Measurements from ENCODE around the gene DCLK1.

The DCLK1 gene

DNA sequence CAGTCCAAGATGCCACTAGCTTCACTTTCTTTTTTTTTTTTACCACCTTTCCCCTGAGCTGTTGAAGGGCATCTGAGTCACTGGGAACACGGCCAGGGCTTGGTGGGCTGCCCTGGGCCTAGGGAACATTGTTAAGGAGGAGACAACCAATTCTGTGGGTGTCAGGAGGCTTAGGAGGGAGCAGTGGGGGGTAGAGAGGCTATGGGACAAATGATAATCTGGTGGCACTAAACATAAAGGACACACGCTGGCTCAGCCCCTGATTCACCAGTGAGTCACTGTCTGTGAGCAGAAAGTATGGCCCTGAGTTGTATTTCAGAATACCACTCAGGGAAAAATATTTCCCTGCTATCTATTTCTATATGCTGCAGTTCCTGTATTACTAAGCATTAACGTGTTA lies 207.8 kb downstream of the DCLK1 start:
- H3K4me3 ChIP-seq (ENCODE audit: low read depth in 1 of 5, low read length in 5 of 5) = no peak overlapping the region
- no peaks in the 10 kb centered on the region for H3K9me3 ChIP-seq (ENCODE audit: control insufficient read depth in 5 of 5, low read length in 5 of 5)
- H3K9ac ChIP-seq (ENCODE audit: low read length in 5 of 5) = no peak overlapping the region
- H3K36me3 ChIP-seq (ENCODE audit: control insufficient read depth in 5 of 5, insufficient read depth in 5 of 5, low read length in 5 of 5) = no peaks in the 10 kb centered on the region
- peaks cover 2 to 20% (median 17%) of the 10 kb centered on the region in 5 donors for H3K4me1 ChIP-seq (ENCODE audit: control insufficient read depth in 5 of 5, insufficient read depth in 5 of 5, low read length in 5 of 5)
- H3K27me3 ChIP-seq (ENCODE audit: control insufficient read depth in 5 of 5, insufficient read depth in 4 of 5, low read length in 5 of 5) = no peaks in the 10 kb centered on the region
- no peak overlapping the region for H3K27ac ChIP-seq (ENCODE audit: low read depth, low read length)

DNA sequence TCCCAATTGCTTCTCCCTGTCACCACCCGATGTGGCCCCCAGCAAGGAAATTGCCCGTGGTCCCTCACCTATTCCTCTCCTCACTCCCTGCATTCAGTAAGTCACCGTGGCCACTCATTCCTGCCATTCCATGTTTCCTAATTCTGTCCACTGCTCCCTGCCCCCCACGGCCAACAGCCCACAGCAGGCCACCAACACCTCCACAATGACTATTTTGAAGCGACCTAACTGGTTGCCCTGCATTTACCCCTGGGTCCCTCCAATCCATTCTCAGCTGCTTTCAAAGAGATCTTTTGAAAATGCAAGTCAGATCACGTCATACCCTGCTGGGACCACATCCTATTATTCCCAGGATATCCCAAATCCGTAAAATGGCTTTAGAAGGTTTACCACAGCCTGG lies 210.4 kb downstream of the DCLK1 start:
- H3K27ac ChIP-seq (ENCODE audit: low read depth, low read length) = no peak overlapping the region
- no peaks in the 10 kb centered on the region for H3K36me3 ChIP-seq (ENCODE audit: control insufficient read depth in 5 of 5, insufficient read depth in 5 of 5, low read length in 5 of 5)
- H3K9me3 ChIP-seq (ENCODE audit: control insufficient read depth in 5 of 5, low read length in 5 of 5) = no peaks in the 10 kb centered on the region
- H3K4me1 ChIP-seq (ENCODE audit: control insufficient read depth in 5 of 5, insufficient read depth in 5 of 5, low read length in 5 of 5) = peaks cover 0 to 14% (median 8%) of the 10 kb centered on the region in 5 donors
- no peaks in the 10 kb centered on the region for H3K27me3 ChIP-seq (ENCODE audit: control insufficient read depth in 5 of 5, insufficient read depth in 4 of 5, low read length in 5 of 5)
- no peak overlapping the region for H3K4me3 ChIP-seq (ENCODE audit: low read depth in 1 of 5, low read length in 5 of 5)
- H3K9ac ChIP-seq (ENCODE audit: low read length in 5 of 5) = no peak overlapping the region

DNA sequence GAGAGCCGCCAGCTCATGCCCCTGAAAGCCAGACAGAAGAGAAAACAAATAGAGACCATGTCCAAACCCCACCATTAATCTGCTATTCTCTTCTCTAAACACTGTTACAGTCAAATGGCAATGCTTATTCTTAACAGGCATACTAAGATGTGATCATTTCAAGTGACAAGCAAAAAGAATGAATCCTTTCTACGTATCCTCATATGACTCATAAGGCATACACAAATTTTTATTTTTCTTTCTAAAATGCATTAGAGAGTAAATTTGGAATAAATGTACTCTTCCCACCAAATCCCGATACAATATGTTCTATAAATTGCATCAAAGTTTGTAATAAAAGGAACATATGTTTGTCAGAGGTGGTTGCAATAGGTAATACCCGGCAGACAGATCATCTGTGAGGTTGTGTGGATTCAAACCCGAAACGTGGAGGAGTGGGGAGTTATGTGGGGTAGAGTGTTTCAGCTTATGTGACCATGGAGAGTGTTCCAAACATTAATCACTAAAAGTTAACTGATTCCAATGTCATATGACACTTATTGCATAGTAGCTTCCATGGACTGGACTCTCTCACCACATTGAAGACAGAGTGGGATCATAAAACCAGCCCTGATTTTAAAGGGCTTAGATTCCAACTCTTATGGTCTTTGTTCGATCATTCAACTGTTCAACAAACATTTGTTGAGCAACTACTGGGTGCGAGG lies 213.1 kb downstream of the DCLK1 start:
- H3K27me3 ChIP-seq (ENCODE audit: control insufficient read depth in 5 of 5, insufficient read depth in 4 of 5, low read length in 5 of 5) = no peaks in the 10 kb centered on the region
- no peaks in the 10 kb centered on the region for H3K9me3 ChIP-seq (ENCODE audit: control insufficient read depth in 5 of 5, low read length in 5 of 5)
- H3K9ac ChIP-seq (ENCODE audit: low read length in 5 of 5) = no peak overlapping the region
- H3K4me1 ChIP-seq (ENCODE audit: control insufficient read depth in 5 of 5, insufficient read depth in 5 of 5, low read length in 5 of 5) = peaks cover 0 to 14% (median 8%) of the 10 kb centered on the region in 5 donors
- H3K4me3 ChIP-seq (ENCODE audit: low read depth in 1 of 5, low read length in 5 of 5) = peak overlapping the region in 1 of 5 donors; percentile 48
- H3K36me3 ChIP-seq (ENCODE audit: control insufficient read depth in 5 of 5, insufficient read depth in 5 of 5, low read length in 5 of 5) = no peaks in the 10 kb centered on the region
- H3K27ac ChIP-seq (ENCODE audit: low read depth, low read length) = peak overlapping the region; percentile 51

DNA sequence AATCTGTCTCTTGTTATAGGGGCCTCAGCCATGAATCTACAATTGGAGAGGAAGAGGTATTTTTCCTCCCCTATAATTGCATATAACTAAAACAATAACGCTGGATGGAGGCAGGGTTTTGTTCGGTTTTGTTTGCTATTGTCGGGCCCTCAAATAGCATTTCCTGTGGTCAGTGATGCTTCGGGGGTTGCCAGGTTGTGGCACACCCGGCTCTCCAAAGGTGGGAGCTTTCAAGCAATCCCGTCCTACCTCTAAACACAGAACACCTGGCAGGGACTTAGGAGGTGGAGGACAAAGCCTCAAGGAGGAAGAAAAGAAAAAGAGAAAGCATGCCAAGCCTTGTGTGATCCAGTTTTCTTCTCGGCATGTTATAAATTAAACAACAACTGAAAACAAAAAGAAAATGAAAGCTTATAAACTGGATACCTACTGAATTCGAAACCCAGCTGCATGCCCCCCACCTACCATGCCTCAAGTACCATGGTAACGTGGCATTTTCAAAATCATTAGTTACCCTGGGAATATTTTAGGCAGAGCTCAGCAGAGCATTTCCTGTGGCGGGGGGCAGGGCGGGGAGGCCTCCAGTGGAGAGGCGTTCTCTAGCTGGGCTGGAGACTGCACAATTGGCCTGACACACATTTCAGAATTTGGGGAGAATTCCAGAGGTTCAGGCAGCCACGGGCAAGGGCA lies 213.8 kb downstream of the DCLK1 start:
- H3K27ac ChIP-seq (ENCODE audit: low read depth, low read length) = no peak overlapping the region
- H3K4me1 ChIP-seq (ENCODE audit: control insufficient read depth in 5 of 5, insufficient read depth in 5 of 5, low read length in 5 of 5) = peaks cover 0 to 14% (median 13%) of the 10 kb centered on the region in 5 donors
- H3K9me3 ChIP-seq (ENCODE audit: control insufficient read depth in 5 of 5, low read length in 5 of 5) = no peaks in the 10 kb centered on the region
- H3K36me3 ChIP-seq (ENCODE audit: control insufficient read depth in 5 of 5, insufficient read depth in 5 of 5, low read length in 5 of 5) = no peaks in the 10 kb centered on the region
- H3K9ac ChIP-seq (ENCODE audit: low read length in 5 of 5) = no peak overlapping the region
- H3K4me3 ChIP-seq (ENCODE audit: low read depth in 1 of 5, low read length in 5 of 5) = peak overlapping the region in 3 of 5 donors; percentile 32 to 48 (median 43)
- H3K27me3 ChIP-seq (ENCODE audit: control insufficient read depth in 5 of 5, insufficient read depth in 4 of 5, low read length in 5 of 5) = no peaks in the 10 kb centered on the region

DNA sequence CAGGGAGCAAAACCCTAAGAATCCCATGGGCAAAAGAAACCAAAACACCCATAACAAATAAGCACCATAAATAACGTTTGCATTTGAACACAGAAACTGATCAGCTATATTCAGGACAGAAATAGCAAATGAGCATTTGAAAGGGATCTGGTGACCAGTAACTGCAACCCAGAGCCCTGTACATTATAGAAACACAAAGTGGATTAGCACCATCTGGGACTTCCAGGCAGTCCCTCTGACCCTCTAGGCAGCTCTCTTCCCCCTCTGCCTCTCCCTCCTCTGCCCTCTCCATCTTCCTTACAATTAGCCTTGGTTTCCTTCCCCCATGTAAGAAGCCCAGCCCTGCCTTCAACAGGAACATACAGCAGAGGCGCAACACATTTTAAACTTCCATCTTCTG lies 215.0 kb downstream of the DCLK1 start:
- Histone ChIP-seq H3K27me3 (ENCODE audit: control insufficient read depth in 5 of 5, insufficient read depth in 4 of 5, low read length in 5 of 5) (no peaks in the 10 kb centered on the region), H3K36me3 (ENCODE audit: control insufficient read depth in 5 of 5, insufficient read depth in 5 of 5, low read length in 5 of 5) (no peaks in the 10 kb centered on the region), H3K4me1 (ENCODE audit: control insufficient read depth in 5 of 5, insufficient read depth in 5 of 5, low read length in 5 of 5) (peaks cover 0 to 14% (median 13%) of the 10 kb centered on the region in 5 donors), H3K27ac (ENCODE audit: low read depth, low read length) (no peak overlapping the region), H3K9ac (ENCODE audit: low read length in 5 of 5) (no peak overlapping the region), H3K4me3 (ENCODE audit: low read depth in 1 of 5, low read length in 5 of 5) (no peak overlapping the region), H3K9me3 (ENCODE audit: control insufficient read depth in 5 of 5, low read length in 5 of 5) (no peaks in the 10 kb centered on the region)

DNA sequence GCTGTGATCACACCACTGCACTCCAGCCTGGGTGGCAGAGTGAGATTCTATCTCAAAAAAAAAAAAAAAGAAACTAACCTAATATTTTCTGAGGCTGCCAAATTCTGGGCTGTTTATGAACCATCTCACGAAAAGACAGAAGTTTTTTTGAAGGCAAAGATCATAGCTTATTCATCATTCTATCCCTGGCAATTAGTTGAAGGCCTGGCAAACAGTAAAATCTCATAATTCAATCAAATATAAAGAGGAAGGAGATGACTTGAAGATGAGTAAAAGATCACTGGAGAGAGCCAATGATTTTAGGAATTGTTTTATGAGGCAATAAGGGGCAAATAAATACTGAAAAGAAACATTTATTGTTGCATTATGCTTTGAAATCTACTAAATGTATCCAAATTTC lies 216.5 kb downstream of the DCLK1 start:
- Histone ChIP-seq H3K36me3 (ENCODE audit: control insufficient read depth in 5 of 5, insufficient read depth in 5 of 5, low read length in 5 of 5) (no peaks in the 10 kb centered on the region), H3K27ac (ENCODE audit: low read depth, low read length) (no peak overlapping the region), H3K27me3 (ENCODE audit: control insufficient read depth in 5 of 5, insufficient read depth in 4 of 5, low read length in 5 of 5) (no peaks in the 10 kb centered on the region), H3K4me1 (ENCODE audit: control insufficient read depth in 5 of 5, insufficient read depth in 5 of 5, low read length in 5 of 5) (peaks cover 0 to 14% (median 13%) of the 10 kb centered on the region in 5 donors), H3K9ac (ENCODE audit: low read length in 5 of 5) (no peak overlapping the region), H3K4me3 (ENCODE audit: low read depth in 1 of 5, low read length in 5 of 5) (no peak overlapping the region), H3K9me3 (ENCODE audit: control insufficient read depth in 5 of 5, low read length in 5 of 5) (no peaks in the 10 kb centered on the region)

DNA sequence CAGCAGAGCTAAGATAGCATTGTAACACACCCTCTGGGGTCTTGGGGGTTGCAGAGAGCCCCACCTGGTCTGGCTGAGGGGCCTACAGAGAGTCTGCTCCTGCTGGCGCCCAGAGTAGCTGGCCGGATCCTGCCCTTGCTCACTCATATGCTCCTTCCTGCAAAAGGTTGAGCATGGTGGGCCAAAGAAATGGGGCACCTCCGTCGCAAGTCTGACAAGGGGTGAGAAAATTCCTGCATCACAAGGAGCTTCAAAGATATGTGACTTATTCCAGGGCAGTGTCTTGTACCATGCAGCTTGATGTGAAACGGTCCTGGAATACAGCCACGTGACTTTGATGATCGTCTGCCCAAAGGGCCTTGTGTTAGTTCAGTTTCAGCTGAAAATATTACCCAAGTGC lies 218.3 kb downstream of the DCLK1 start:
- H3K9me3 ChIP-seq (ENCODE audit: control insufficient read depth in 5 of 5, low read length in 5 of 5) = no peaks in the 10 kb centered on the region
- H3K36me3 ChIP-seq (ENCODE audit: control insufficient read depth in 5 of 5, insufficient read depth in 5 of 5, low read length in 5 of 5) = no peaks in the 10 kb centered on the region
- H3K4me3 ChIP-seq (ENCODE audit: low read depth in 1 of 5, low read length in 5 of 5) = no peak overlapping the region
- H3K27ac ChIP-seq (ENCODE audit: low read depth, low read length) = no peak overlapping the region
- no peak overlapping the region for H3K9ac ChIP-seq (ENCODE audit: low read length in 5 of 5)
- H3K27me3 ChIP-seq (ENCODE audit: control insufficient read depth in 5 of 5, insufficient read depth in 4 of 5, low read length in 5 of 5) = no peaks in the 10 kb centered on the region
- peaks cover 0 to 9% (median 6%) of the 10 kb centered on the region in 5 donors for H3K4me1 ChIP-seq (ENCODE audit: control insufficient read depth in 5 of 5, insufficient read depth in 5 of 5, low read length in 5 of 5)

DNA sequence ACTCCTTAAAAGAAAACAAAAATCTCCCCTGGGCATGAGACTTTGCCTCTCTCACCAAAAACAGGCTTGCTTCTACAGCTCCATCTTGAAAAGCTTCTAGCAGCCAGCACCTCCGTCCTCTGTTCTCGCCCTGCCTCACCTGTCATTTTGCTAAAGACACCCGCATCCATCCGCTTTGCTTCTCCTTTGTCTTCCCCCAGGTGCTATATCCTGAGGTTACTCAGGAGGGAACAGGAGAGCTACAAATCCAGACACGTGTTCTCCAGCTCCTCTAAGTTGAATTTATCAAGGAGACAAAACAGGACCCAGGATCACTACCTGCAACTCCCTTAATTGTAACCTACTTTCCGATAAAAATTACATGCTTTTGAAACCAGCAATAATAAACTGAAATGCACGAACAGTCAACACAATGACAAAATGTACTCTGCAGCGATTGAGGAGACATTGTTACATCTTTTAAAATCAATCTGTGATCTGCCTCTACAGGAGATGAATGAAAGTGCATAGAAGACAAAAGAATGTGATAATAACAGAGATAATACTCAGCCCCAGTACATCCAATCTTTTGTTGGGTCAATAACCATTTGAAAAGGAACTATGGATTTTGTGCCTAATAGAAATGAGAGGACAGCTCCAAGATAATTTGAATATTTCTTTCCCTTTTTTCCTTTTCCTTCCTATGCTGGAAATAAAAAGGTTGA lies 221.2 kb downstream of the DCLK1 start:
- H3K36me3 ChIP-seq (ENCODE audit: control insufficient read depth in 5 of 5, insufficient read depth in 5 of 5, low read length in 5 of 5) = no peaks in the 10 kb centered on the region
- peaks cover 0 to 6% (median 0%) of the 10 kb centered on the region in 5 donors for H3K4me1 ChIP-seq (ENCODE audit: control insufficient read depth in 5 of 5, insufficient read depth in 5 of 5, low read length in 5 of 5)
- H3K9ac ChIP-seq (ENCODE audit: low read length in 5 of 5) = no peak overlapping the region
- H3K9me3 ChIP-seq (ENCODE audit: control insufficient read depth in 5 of 5, low read length in 5 of 5) = no peaks in the 10 kb centered on the region
- H3K4me3 ChIP-seq (ENCODE audit: low read depth in 1 of 5, low read length in 5 of 5) = no peak overlapping the region
- no peaks in the 10 kb centered on the region for H3K27me3 ChIP-seq (ENCODE audit: control insufficient read depth in 5 of 5, insufficient read depth in 4 of 5, low read length in 5 of 5)
- no peak overlapping the region for H3K27ac ChIP-seq (ENCODE audit: low read depth, low read length)

DNA sequence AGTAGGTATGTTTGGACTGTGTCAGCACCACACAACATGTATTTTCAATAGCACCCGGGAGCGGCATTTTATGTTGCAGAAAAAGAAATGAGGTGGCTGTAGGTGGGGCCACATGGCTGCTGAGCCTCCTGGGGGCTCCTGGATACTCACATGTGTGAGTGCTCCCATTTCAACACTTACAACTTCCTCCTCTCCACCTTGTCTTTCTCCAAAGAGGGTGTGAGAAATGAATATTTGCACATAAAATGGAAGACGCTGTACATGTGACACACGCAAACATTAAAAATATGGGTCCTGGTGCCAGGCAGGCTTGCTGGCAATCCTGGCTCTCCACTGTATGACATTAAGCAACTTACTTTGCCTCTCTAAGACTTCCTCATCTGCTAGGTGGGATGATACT lies 222.1 kb downstream of the DCLK1 start:
- H3K9ac ChIP-seq (ENCODE audit: low read length in 5 of 5) = no peak overlapping the region
- no peaks in the 10 kb centered on the region for H3K36me3 ChIP-seq (ENCODE audit: control insufficient read depth in 5 of 5, insufficient read depth in 5 of 5, low read length in 5 of 5)
- H3K27ac ChIP-seq (ENCODE audit: low read depth, low read length) = no peak overlapping the region
- H3K4me3 ChIP-seq (ENCODE audit: low read depth in 1 of 5, low read length in 5 of 5) = no peak overlapping the region
- H3K4me1 ChIP-seq (ENCODE audit: control insufficient read depth in 5 of 5, insufficient read depth in 5 of 5, low read length in 5 of 5) = peaks cover 0 to 6% (median 0%) of the 10 kb centered on the region in 5 donors
- no peaks in the 10 kb centered on the region for H3K27me3 ChIP-seq (ENCODE audit: control insufficient read depth in 5 of 5, insufficient read depth in 4 of 5, low read length in 5 of 5)
- no peaks in the 10 kb centered on the region for H3K9me3 ChIP-seq (ENCODE audit: control insufficient read depth in 5 of 5, low read length in 5 of 5)

DNA sequence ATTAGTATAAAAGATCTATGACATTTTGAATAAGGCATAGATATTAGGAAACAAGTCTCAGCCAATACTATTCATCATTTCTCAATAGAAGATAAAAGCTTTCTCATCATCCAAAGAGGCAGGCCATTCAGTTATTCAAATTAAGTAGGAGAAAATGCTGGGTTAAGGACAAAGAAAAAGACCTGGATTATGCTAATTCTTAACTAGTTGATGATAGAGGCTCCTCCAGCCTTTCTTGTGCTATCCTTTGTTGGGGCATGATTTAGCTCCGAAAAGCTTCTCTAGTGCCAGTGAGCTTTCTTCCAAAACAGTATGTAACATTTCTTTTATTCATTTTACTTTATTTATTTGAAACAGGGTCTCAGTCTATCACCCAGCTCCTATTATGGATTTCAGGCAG lies 223.0 kb downstream of the DCLK1 start:
- Histone ChIP-seq H3K4me3 (ENCODE audit: low read depth in 1 of 5, low read length in 5 of 5) (no peak overlapping the region), H3K36me3 (ENCODE audit: control insufficient read depth in 5 of 5, insufficient read depth in 5 of 5, low read length in 5 of 5) (no peaks in the 10 kb centered on the region), H3K27ac (ENCODE audit: low read depth, low read length) (no peak overlapping the region), H3K4me1 (ENCODE audit: control insufficient read depth in 5 of 5, insufficient read depth in 5 of 5, low read length in 5 of 5) (peaks cover 0 to 6% (median 0%) of the 10 kb centered on the region in 5 donors), H3K9ac (ENCODE audit: low read length in 5 of 5) (no peak overlapping the region), H3K27me3 (ENCODE audit: control insufficient read depth in 5 of 5, insufficient read depth in 4 of 5, low read length in 5 of 5) (no peaks in the 10 kb centered on the region), H3K9me3 (ENCODE audit: control insufficient read depth in 5 of 5, low read length in 5 of 5) (no peaks in the 10 kb centered on the region)
